Measurements from ENCODE around the gene USP11. TPM values are rescaled to one million over a fixed set of nuclear protein-coding genes. Genes with fewer than 3 reads are reported as not detected.

The USP11 gene
- total RNA-seq, 1 experiment from 2014 or later = 37.5 TPM

- peak; percentile 71 for DNase-seq (ENCODE audit: low read depth, low spot score)
- in situ Hi-C loops (cut with HindIII; ENCODE audit: low pct_unique_long_range_greater_than_20kb, low sequenced_read_pairs) = no loop called here
Observed at GRCh38 chrX:47218280-47218919, 14.4 kb upstream of the USP11 start, which contains the start of gene CDK16. Gene CDK16 (plus strand): TSS chrX:47218681. CDS start chrX:47223558, 4,877 bp downstream.

DNA sequence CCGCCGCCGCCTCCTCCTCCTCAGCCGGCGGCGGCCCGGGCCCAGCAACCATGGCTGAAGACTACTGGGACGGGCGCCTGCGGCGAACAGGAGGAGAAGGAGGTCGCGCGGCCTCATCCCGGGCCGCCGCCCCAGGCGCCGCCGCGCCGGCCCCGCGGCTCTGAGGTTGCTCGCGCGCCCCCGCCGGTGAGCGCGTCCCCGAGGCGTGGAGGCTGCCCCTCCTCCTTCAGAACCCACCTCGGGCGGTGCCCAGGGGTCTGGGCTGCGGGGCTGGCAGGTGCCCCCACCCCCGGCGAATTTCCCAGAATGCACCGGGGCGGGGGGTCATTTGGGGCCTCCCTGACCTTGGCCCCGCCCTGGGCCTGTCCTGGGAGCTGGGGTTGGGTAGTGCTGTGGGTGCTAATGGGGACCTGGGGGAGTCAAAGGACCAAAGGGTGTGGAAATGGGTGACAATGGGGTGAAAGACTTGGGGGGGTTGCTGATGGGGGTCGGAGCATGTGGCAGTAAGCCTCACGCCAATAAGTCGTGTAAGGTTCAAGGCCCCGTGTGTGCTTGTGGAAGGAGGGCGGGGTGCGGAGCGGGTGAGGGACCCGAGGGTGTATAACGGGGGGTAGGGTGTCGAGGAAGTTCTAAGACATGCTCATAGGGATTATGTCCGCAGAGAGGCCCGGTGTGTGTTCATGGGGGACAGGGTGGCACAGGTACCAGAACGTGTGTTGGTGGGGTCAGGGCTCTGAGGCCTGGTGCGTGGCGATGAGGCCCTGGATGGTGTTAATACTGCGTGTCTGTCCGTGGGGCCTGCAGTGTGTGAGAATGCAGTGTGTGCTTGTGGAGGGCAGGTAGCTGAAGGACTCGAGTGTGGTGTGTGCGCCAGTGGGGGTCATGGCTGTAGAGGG lies 13.6 kb upstream of the USP11 start:
- in situ Hi-C loops (cut with HindIII; ENCODE audit: low pct_unique_long_range_greater_than_20kb, low sequenced_read_pairs) = no loop called here

GRCh38 chrX:47221756-47222155 lies 11.1 kb upstream of the USP11 start:
- in situ Hi-C loops (cut with HindIII; ENCODE audit: low pct_unique_long_range_greater_than_20kb, low sequenced_read_pairs) = no loop called here
- no peak for DNase-seq (ENCODE audit: low read depth, low spot score)

More for the DNA sequence above, 13.6 kb upstream of the USP11 start:
- DNase-seq (ENCODE audit: low read depth, low spot score) = no peak

DNA sequence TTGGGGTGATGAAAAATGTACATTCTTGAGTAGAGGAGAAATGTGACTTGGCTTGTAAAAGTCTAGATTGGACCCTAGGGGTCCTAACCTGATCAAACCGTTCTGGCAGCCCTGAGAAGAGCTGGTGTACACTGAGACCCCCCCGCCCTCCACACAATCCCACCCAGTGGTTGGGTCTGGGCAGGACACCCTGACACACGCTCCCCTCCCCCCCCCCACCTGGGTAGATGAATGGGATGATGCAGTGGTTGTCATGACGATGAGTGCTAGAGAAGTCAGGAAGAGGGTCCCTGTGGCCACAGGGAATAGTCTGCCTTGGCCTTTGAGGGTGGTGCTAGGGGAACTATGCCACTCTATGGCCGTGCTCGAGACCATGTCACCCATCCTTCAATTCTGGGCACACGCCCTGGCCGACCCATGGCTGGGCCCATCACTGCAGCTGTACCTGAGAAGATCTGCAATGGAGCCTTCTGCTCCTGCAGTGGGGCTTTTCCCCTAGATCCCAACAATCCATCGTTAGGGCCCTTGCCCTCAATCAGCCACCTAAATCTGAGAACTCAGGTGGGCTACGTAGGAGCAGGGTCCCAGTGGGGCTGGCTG lies 10.0 kb upstream of the USP11 start:
- DNase-seq (ENCODE audit: low read depth, low spot score) = no peak
- in situ Hi-C loops (cut with HindIII; ENCODE audit: low pct_unique_long_range_greater_than_20kb, low sequenced_read_pairs) = no loop called here

GRCh38 chrX:47223476-47224250 lies 9.1 kb upstream of the USP11 start:
- no peak for DNase-seq (ENCODE audit: low read depth, low spot score)
- in situ Hi-C loops (cut with HindIII; ENCODE audit: low pct_unique_long_range_greater_than_20kb, low sequenced_read_pairs) = no loop called here

GRCh38 chrX:47224266-47224895 lies 8.4 kb upstream of the USP11 start:
- no peak for DNase-seq (ENCODE audit: low read depth, low spot score)
- in situ Hi-C loops (cut with HindIII; ENCODE audit: low pct_unique_long_range_greater_than_20kb, low sequenced_read_pairs) = no loop called here

DNA sequence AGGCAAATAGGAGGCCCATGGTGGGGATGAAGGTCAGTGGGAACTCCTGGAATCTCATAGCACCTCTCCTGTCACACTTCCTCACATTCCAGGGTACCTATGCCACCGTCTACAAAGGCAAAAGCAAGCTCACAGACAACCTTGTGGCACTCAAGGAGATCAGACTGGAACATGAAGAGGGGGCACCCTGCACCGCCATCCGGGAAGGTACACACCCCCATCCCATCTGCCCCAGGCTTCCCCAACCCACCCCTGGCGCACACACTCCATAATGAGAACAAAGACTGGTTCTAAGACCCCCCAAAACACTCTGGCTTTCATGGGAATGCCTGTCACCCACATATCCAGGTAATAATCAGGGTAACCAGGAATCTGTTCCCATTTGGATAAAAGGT lies 7.9 kb upstream of the USP11 start:
- in situ Hi-C loops (cut with HindIII; ENCODE audit: low pct_unique_long_range_greater_than_20kb, low sequenced_read_pairs) = no loop called here

DNA sequence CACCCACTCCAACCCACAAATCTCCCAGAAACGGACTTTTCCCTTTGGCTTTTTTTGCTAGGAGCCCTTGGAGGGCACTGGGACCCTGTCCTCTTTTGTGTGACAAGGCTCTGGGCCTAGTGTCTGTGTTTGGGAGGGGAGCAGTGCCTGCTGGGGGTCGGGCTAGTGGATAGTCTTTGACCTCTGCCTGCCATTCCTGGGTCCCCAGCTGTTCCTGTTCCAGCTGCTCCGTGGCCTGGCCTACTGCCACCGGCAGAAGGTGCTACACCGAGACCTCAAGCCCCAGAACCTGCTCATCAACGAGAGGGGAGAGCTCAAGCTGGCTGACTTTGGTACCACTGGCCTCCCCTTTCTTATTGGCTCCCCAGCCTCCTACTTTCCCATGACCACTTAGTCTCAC lies 6.7 kb upstream of the USP11 start:
- in situ Hi-C loops (cut with HindIII; ENCODE audit: low pct_unique_long_range_greater_than_20kb, low sequenced_read_pairs) = no loop called here

More for the DNA sequence above, 7.9 kb upstream of the USP11 start:
- no peak for DNase-seq (ENCODE audit: low read depth, low spot score)

GRCh38 chrX:47226531-47227333 lies 6.1 kb upstream of the USP11 start:
- no peak for DNase-seq (ENCODE audit: low read depth, low spot score)
- in situ Hi-C loops (cut with HindIII; ENCODE audit: low pct_unique_long_range_greater_than_20kb, low sequenced_read_pairs) = no loop called here

More for the DNA sequence above, 6.7 kb upstream of the USP11 start:
- DNase-seq (ENCODE audit: low read depth, low spot score) = no peak

DNA sequence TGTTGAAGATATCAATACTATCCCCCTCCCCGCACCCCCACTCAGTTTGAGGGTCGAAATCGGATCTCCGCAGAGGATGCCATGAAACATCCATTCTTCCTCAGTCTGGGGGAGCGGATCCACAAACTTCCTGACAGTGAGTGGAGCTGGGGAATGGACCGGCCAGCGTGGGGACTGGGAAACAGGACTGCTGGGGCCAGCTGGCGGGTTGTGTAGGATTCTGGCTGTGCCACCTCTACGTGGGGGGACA lies 5.5 kb upstream of the USP11 start:
- in situ Hi-C loops (cut with HindIII; ENCODE audit: low pct_unique_long_range_greater_than_20kb, low sequenced_read_pairs) = no loop called here

GRCh38 chrX:47228550-47229270 lies 4.1 kb upstream of the USP11 start:
- in situ Hi-C loops (cut with HindIII; ENCODE audit: low pct_unique_long_range_greater_than_20kb, low sequenced_read_pairs) = no loop called here
- no peak for DNase-seq (ENCODE audit: low read depth, low spot score)

More for the DNA sequence above, 5.5 kb upstream of the USP11 start:
- no peak for DNase-seq (ENCODE audit: low read depth, low spot score)

GRCh38 chrX:47229427-47229826 lies 3.4 kb upstream of the USP11 start:
- in situ Hi-C loops (cut with HindIII; ENCODE audit: low pct_unique_long_range_greater_than_20kb, low sequenced_read_pairs) = no loop called here

DNA sequence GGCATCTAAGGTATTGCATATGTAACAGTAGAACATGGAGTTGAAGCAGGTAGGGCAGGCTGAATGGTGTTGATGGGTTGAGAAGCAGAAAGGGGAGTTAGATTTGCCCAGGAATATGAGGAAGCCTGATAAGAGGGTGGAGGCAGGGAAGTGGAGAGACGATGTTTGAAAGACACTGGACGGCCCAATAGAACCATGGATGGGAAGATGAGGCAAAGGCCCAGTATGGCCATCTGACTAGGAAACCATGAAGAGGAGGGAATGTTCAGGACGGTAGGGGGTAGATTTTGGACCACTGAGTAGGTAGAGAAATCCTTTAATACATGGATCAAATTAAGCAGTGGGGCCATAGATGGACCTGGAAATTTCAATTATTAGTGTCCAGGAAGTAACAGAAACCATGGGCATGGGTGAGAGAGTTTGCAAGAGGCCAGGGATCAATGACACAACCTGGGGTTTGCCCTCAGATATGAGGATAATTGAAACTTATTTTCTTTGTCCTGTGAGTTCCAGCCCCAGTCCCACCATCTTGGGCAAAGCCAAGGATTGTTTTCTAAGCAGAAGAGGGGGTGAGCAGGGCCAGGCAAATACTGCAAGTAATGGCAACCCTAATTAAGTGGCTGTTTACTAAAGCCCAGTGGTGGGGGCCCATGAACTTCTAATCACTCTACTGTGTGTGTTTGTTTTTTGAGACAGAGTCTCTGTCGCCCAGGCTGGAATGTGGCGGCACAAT lies 2.5 kb upstream of the USP11 start:
- no peak for DNase-seq (ENCODE audit: low read depth, low spot score)
- in situ Hi-C loops (cut with HindIII; ENCODE audit: low pct_unique_long_range_greater_than_20kb, low sequenced_read_pairs) = no loop called here

More at GRCh38 chrX:47229427-47229826, 3.4 kb upstream of the USP11 start:
- no peak for DNase-seq (ENCODE audit: low read depth, low spot score)

- in situ Hi-C loops (cut with HindIII; ENCODE audit: low pct_unique_long_range_greater_than_20kb, low sequenced_read_pairs) = no loop called here
- DNase-seq (ENCODE audit: low read depth, low spot score) = no peak
Observed at GRCh38 chrX:47231167-47231566, 1.6 kb upstream of the USP11 start.

DNA sequence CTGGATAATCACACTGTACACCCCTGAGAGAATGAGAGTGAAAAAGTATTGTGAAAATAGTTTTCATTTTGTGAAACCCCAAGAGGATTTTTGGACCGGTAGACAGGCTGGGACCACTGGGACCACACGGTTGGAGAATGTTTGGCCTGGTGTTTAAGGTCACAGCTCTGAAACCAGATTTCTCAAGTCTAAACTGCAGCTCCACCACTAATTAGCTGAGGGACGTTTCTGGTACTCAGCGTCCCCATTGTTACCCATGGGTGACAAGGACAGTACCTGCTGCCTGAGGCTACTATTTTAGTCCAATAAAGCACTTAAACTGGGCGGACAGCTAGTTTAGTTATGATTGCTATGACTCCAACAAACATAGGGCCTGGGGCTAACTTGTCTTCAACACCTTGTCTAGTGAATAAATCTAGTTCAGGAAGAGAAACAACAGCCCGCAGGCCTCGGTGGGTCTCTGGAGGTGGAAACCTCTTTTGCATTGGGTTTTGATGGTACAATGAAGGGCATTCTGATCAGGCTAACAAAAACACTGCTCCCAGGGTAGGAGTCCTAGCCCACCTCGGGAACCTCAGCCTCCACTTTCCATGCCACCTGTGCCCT lies 509 bp upstream of the USP11 start:
- in situ Hi-C loops (cut with HindIII; ENCODE audit: low pct_unique_long_range_greater_than_20kb, low sequenced_read_pairs) = no loop called here
- no peak for DNase-seq (ENCODE audit: low read depth, low spot score)

Data from SK-MEL-5 (cell line).